ENCODE data around the gene PSMA3. TPM values are rescaled to one million over a fixed set of nuclear protein-coding genes. Genes with fewer than 3 reads are reported as not detected.

Gene PSMA3
- total and polyA plus RNA-seq, 7 experiments from 2014 or later = 76.5 to 357 (median 117) TPM

DNA sequence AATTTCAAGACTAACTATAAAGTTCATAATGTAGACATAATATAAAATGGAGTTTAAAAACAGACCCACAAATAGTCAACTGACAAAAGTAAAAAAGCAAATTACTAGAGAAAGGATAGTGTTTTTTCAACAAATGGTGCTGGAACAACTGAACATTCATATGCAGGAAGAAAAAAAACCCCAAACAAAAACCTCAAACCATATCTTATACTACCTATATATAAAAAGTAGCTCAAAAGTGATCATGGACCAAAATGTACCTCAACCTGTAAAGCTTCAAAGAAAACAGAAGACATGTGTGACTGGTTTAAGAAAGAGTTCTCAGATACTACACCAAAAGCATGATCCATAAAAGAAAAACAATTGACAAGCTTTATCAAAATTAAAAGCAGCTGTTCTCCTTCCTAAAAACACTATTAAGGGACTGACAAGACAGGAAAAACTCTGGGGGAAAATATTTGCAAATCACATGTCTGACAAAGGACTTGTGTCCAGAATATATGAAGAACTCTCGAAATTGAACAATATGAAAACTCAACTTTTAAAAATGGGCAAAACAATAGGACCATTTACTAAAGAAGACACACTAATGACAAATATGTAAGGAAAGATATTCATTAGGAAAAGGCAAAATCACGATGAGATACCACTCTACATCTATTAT is 31.0 kb downstream of the PSMA3 start:
- Histone ChIP-seq H3K4me3 (ENCODE audit: low read length) (no peak overlapping the region), H3K9me3 (ENCODE audit: control insufficient read depth in 2 of 3, low read length in 3 of 3) (no peaks in the 10 kb centered on the region), H3K27ac (ENCODE audit: low read depth, low read length) (peak overlapping the region; percentile 44), H3K4me1 (ENCODE audit: control insufficient read depth in 2 of 2, insufficient read depth in 2 of 2, low read length in 2 of 2) (peaks cover 27% of the 10 kb centered on the region in 2 donors), H3K27me3 (ENCODE audit: control insufficient read depth in 2 of 2, insufficient read depth in 2 of 2, low read length in 2 of 2) (no peaks in the 10 kb centered on the region), H3K36me3 (ENCODE audit: control insufficient read depth in 2 of 3, insufficient read depth in 3 of 3, low read length in 3 of 3) (peaks cover 0 to 50% (median 22%) of the 10 kb centered on the region in 3 experiments)
- peaks cover 34 to 71% (median 56%) of the 10 kb centered on the region in 7 donors for H3K4me1 Mint-ChIP-seq
- H3K36me3 Mint-ChIP-seq = peaks cover 5 to 29% (median 18%) of the 10 kb centered on the region in 5 donors
- H3K27me3 Mint-ChIP-seq = no peaks in the 10 kb centered on the region
- H3K27ac Mint-ChIP-seq = peak overlapping the region; percentile 24 to 91 (median 76)
- intact Hi-C loops (cut with micrococcal nuclease) = loop anchor here in 1 of 2 donors (2.0 kb wide), 2 partner anchors 13 to 15 kb away; no protein-coding TSS in a partner anchor
- H3K4me3 Mint-ChIP-seq = peak overlapping the region; percentile 12 to 72 (median 44)
- CTCF ChIA-PET = no interaction called here
- ATAC-seq (peak; percentile 47), DNase-seq (no peak)
- POLR2A ChIA-PET = interaction anchor here (0.9 to 3.3 kb wide), 3 partner anchors 9 to 36 kb away, joined by 5 to 17 read pairs (median 5); partner anchors contain the start of gene ARID4A
- H3K9me3 Mint-ChIP-seq = no peaks in the 10 kb centered on the region

DNA sequence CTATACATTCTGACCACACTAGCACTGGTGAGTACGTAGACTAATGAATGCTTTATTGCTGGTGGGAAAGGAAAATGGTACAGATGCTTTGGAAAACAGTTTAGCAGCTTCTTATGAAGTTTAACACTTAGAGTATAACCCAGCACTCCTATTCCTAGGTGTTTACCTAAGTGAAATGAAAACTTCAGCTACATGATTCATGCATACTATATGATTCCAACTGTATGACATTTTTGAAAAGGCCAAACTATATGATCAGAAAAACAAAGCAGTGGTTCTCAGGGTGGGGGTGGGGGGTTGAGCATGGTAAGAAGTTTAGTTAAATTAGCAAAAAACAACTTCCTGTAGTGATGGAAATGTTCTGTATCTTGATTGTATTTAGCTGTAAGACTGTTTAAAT is 31.6 kb downstream of the PSMA3 start:
- Histone ChIP-seq H3K27ac (ENCODE audit: low read depth, low read length) (no peak overlapping the region), H3K4me1 (ENCODE audit: control insufficient read depth in 2 of 2, insufficient read depth in 2 of 2, low read length in 2 of 2) (peaks cover 28 to 33% of the 10 kb centered on the region in 2 donors)
- POLR2A ChIA-PET = interaction anchor here (0.8 to 3.3 kb wide), 4 partner anchors 9 to 36 kb away, joined by 4 to 17 read pairs (median 5); partner anchors contain the start of genes ARID4A and PSMA3

DNA sequence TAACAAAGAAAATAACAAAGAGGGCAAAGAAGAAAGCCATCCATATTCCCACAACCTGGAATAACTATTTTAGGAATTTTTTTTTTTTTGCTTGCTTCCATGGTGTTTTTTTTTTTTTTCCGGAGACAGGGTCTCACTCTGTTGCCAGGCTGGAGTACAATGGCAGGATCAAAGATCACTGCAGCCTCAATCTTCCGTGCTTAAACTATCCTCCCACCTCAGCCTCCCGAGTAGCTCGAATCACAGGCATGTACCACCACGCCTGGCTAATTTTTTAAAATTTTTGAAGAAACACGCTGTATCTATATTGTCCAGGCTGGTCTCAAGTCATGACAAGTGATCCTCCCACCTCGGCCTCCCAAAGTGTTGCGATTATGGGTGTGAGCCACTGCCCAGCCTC is 33.5 kb downstream of the PSMA3 start:
- intact Hi-C loops (cut with micrococcal nuclease) = no loop called here
- no peak for ATAC-seq
- H3K4me3 Mint-ChIP-seq = no peak overlapping the region

More for the DNA sequence above, 31.6 kb downstream of the PSMA3 start:
- CTCF ChIA-PET = no interaction called here
- H3K4me3 Mint-ChIP-seq = peak overlapping the region in 4 of 10 donors; percentile 13 to 72 (median 52)
- H3K4me3 ChIP-seq (ENCODE audit: low read length) = no peak overlapping the region
- no peaks in the 10 kb centered on the region for H3K9me3 ChIP-seq (ENCODE audit: control insufficient read depth in 2 of 3, low read length in 3 of 3)
- peaks cover 5 to 31% (median 23%) of the 10 kb centered on the region in 5 donors for H3K36me3 Mint-ChIP-seq
- peaks cover 39 to 74% (median 62%) of the 10 kb centered on the region in 7 donors for H3K4me1 Mint-ChIP-seq
- no peak for ATAC-seq
- H3K27me3 Mint-ChIP-seq = no peaks in the 10 kb centered on the region
- H3K27ac Mint-ChIP-seq = peak overlapping the region in 8 of 9 donors; percentile 24 to 84 (median 75)
- H3K27me3 ChIP-seq (ENCODE audit: control insufficient read depth in 2 of 2, insufficient read depth in 2 of 2, low read length in 2 of 2) = no peaks in the 10 kb centered on the region
- intact Hi-C loops (cut with micrococcal nuclease) = no loop called here
- DNase-seq = no peak
- no peaks in the 10 kb centered on the region for H3K9me3 Mint-ChIP-seq
- H3K36me3 ChIP-seq (ENCODE audit: control insufficient read depth in 2 of 3, insufficient read depth in 3 of 3, low read length in 3 of 3) = peaks cover 0 to 47% (median 18%) of the 10 kb centered on the region in 3 experiments

DNA sequence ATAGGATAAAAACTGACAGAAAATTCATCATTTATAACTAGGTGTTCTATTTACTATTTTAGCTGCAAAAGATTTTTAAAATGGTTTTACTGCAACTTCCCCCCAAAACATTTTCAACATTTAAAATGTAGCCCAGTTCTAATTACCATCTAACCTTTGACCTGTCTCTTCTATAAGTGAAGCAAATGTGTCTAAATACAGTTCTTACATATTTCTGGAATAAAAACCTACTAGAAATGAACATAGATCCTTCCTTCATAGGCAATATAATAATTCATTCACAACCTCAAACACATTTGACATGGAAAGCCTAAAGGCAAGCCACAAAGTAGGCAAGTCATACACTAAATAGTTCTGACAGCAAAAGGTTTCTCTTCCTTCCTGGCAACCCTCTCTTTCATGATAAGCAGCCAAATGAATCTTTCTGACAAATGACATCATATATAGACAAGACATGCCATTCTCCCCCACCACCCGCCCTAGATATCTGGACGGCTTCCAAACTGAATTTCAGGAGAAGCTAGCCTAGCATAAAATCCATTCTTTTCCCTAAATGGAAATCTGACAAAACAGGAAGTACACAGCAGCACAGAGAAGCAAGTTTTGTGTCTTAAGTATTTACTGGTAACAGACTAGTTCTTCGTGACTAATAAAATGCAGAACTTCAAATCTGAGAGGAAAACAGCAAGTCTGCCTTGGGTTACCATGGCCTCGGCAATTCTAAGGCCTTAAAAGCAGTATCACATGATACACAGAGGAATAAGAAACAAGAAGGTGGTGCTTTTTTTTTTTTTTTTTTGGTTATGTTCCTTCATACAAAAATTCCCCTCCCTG is 36.5 kb downstream of the PSMA3 start:
- Mint-ChIP-seq H3K36me3 (peaks cover 19 to 39% (median 34%) of the 10 kb centered on the region in 5 donors), H3K4me1 (peaks cover 50 to 89% (median 79%) of the 10 kb centered on the region in 7 donors), H3K27me3 (no peaks in the 10 kb centered on the region), H3K4me3 (peak overlapping the region; percentile 27 to 79 (median 71)), H3K27ac (peak overlapping the region; percentile 83 to 97 (median 93)), H3K9me3 (peaks cover 0 to 1% (median 0%) of the 10 kb centered on the region in 11 donors)
- no peaks in the 10 kb centered on the region for H3K27me3 ChIP-seq (ENCODE audit: control insufficient read depth in 2 of 2, insufficient read depth in 2 of 2, low read length in 2 of 2)
- no peaks in the 10 kb centered on the region for H3K9me3 ChIP-seq (ENCODE audit: control insufficient read depth in 2 of 3, low read length in 3 of 3)
- ChIA-PET CTCF (interaction anchor here (0.7 kb wide), 1 partner anchor 15 kb away, joined by 5 read pairs; no protein-coding TSS in a partner anchor), POLR2A (interaction anchor here (0.6 to 4.1 kb wide), 3 partner anchors 17 to 82 kb away, joined by 3 to 21 read pairs (median 4); partner anchors contain the start of gene ARID4A)
- H3K27ac ChIP-seq (ENCODE audit: low read depth, low read length) = peak overlapping the region; percentile 72
- H3K4me3 ChIP-seq (ENCODE audit: low read length) = no peak overlapping the region
- H3K4me1 ChIP-seq (ENCODE audit: control insufficient read depth in 2 of 2, insufficient read depth in 2 of 2, low read length in 2 of 2) = peaks cover 13 to 45% of the 10 kb centered on the region in 2 donors
- intact Hi-C loops (cut with micrococcal nuclease) = loop anchor here (1.0 to 5.0 kb wide), 4 partner anchors 8 to 34 kb away; partner anchors contain the start of gene ARID4A (in 1 of the 2)
- H3K36me3 ChIP-seq (ENCODE audit: control insufficient read depth in 2 of 3, insufficient read depth in 3 of 3, low read length in 3 of 3) = peaks cover 7 to 41% (median 16%) of the 10 kb centered on the region in 3 experiments
- DNase-seq = peak in 8 of 9 donors; percentile 30 to 67 (median 50)
- peak; percentile 88 for ATAC-seq

More for the DNA sequence above, 33.5 kb downstream of the PSMA3 start:
- Mint-ChIP-seq H3K27ac (peak overlapping the region in 3 of 9 donors; percentile 43 to 54 (median 44)), H3K9me3 (peaks cover 0 to 1% (median 0%) of the 10 kb centered on the region in 11 donors), H3K36me3 (peaks cover 7 to 31% (median 28%) of the 10 kb centered on the region in 5 donors), H3K4me1 (peaks cover 56 to 86% (median 77%) of the 10 kb centered on the region in 7 donors), H3K27me3 (no peaks in the 10 kb centered on the region)
- Histone ChIP-seq H3K9me3 (ENCODE audit: control insufficient read depth in 2 of 3, low read length in 3 of 3) (no peaks in the 10 kb centered on the region), H3K36me3 (ENCODE audit: control insufficient read depth in 2 of 3, insufficient read depth in 3 of 3, low read length in 3 of 3) (peaks cover 0 to 30% (median 6%) of the 10 kb centered on the region in 3 experiments), H3K4me3 (ENCODE audit: low read length) (no peak overlapping the region), H3K4me1 (ENCODE audit: control insufficient read depth in 2 of 2, insufficient read depth in 2 of 2, low read length in 2 of 2) (peaks cover 35 to 52% of the 10 kb centered on the region in 2 donors), H3K27me3 (ENCODE audit: control insufficient read depth in 2 of 2, insufficient read depth in 2 of 2, low read length in 2 of 2) (no peaks in the 10 kb centered on the region), H3K27ac (ENCODE audit: low read depth, low read length) (no peak overlapping the region)
- ChIA-PET POLR2A (no interaction called here), CTCF (interaction anchor here (0.6 kb wide), 1 partner anchor 270 kb away, joined by 6 read pairs; no protein-coding TSS in a partner anchor)
- no peak for DNase-seq

DNA sequence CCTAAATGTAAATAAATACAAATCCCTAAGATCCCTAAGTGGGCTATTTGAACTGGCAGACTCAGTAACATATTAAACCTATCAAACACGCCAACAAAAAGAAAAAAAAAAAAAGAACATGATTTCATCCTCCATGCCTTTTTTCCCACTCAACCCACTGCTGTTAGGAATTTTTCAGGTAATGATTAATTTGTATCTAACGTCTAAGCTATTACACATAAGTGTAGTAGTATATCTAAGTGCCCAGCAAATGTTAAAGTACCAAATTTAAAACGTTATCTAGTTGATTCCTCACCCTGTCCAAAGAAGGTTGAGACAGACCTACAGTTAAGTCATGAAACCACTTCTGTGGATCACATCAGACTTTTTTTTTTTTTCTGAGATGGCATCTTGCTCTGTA is 37.3 kb downstream of the PSMA3 start:
- peaks cover 7 to 42% of the 10 kb centered on the region in 2 donors for H3K4me1 ChIP-seq (ENCODE audit: control insufficient read depth in 2 of 2, insufficient read depth in 2 of 2, low read length in 2 of 2)
- peaks cover 49 to 86% (median 72%) of the 10 kb centered on the region in 7 donors for H3K4me1 Mint-ChIP-seq
- peaks cover 0 to 1% (median 0%) of the 10 kb centered on the region in 11 donors for H3K9me3 Mint-ChIP-seq
- peaks cover 19 to 41% (median 33%) of the 10 kb centered on the region in 5 donors for H3K36me3 Mint-ChIP-seq
- H3K9me3 ChIP-seq (ENCODE audit: control insufficient read depth in 2 of 3, low read length in 3 of 3) = no peaks in the 10 kb centered on the region
- POLR2A ChIA-PET = interaction anchor here (0.6 to 4.1 kb wide), 4 partner anchors 16 to 83 kb away, joined by 3 to 21 read pairs (median 5); partner anchors contain the start of gene ARID4A
- intact Hi-C loops (cut with micrococcal nuclease) = loop anchor here (1.0 to 5.0 kb wide), 4 partner anchors 9 to 35 kb away; partner anchors contain the start of gene ARID4A (in 1 of the 2)
- H3K27ac ChIP-seq (ENCODE audit: low read depth, low read length) = peak overlapping the region; percentile 72
- no peak overlapping the region for H3K4me3 ChIP-seq (ENCODE audit: low read length)
- ATAC-seq (no peak), DNase-seq (no peak)
- H3K27me3 Mint-ChIP-seq = no peaks in the 10 kb centered on the region
- H3K4me3 Mint-ChIP-seq = peak overlapping the region; percentile 35 to 77 (median 67)
- H3K36me3 ChIP-seq (ENCODE audit: control insufficient read depth in 2 of 3, insufficient read depth in 3 of 3, low read length in 3 of 3) = peaks cover 7 to 47% (median 19%) of the 10 kb centered on the region in 3 experiments
- no peaks in the 10 kb centered on the region for H3K27me3 ChIP-seq (ENCODE audit: control insufficient read depth in 2 of 2, insufficient read depth in 2 of 2, low read length in 2 of 2)
- H3K27ac Mint-ChIP-seq = peak overlapping the region; percentile 12 to 97 (median 93)
- CTCF ChIA-PET = interaction anchor here (0.7 kb wide), 1 partner anchor 15 kb away, joined by 5 read pairs; no protein-coding TSS in a partner anchor
